AG09319 (cell line): Measurements from ENCODE around the gene SEC24D.
"Not testable (repeated sequence)": the region's sequence is repeated elsewhere in the genome, so short reads cannot be mapped to it uniquely, and the experiment has no call there.

Experiments used
- DNase-seq: peaks from one replicate; pipeline ENCODE4 v3.0.0-alpha.2; 2010; ENCODE audit warnings: low read depth; ENCODE audit errors: extremely low read depth
- CTCF ChIP-seq: IDR thresholded peaks from 2 replicates; pipeline ENCODE4 v1.5.1; 2011; ENCODE audit warnings: low read depth, mild to moderate bottlenecking, inconsistent platforms, low read length, moderate library complexity

SEC24D gene

GRCh38 chr4:118807659-118808058 lies 28.3 kb downstream of the SEC24D start:
- no peak for TF ChIP-seq CTCF
- DNase-seq, result no peak

GRCh38 chr4:118803253-118803652 lies 32.7 kb downstream of the SEC24D start:
- TF ChIP-seq CTCF, result no peak
- DNase-seq, result no peak

- no peak for TF ChIP-seq CTCF
- DNase-seq, result no peak
Observed at GRCh38 chr4:118801895-118802575, 33.9 kb downstream of the SEC24D start.

GRCh38 chr4:118799231-118799942 lies 36.5 kb downstream of the SEC24D start:
- no peak for DNase-seq
- no peak for TF ChIP-seq CTCF

GRCh38 chr4:118798658-118799057 lies 37.3 kb downstream of the SEC24D start:
- TF ChIP-seq CTCF, result no peak
- DNase-seq, result no peak

- DNase-seq, result no peak
- no peak for TF ChIP-seq CTCF
Observed at GRCh38 chr4:118797558-118798142, 38.3 kb downstream of the SEC24D start.

- DNase-seq, result not testable (repeated sequence)
Observed at GRCh38 chr4:118791690-118792446, 44.1 kb downstream of the SEC24D start.
